ENCODE data around the gene EPS15.

DNA sequence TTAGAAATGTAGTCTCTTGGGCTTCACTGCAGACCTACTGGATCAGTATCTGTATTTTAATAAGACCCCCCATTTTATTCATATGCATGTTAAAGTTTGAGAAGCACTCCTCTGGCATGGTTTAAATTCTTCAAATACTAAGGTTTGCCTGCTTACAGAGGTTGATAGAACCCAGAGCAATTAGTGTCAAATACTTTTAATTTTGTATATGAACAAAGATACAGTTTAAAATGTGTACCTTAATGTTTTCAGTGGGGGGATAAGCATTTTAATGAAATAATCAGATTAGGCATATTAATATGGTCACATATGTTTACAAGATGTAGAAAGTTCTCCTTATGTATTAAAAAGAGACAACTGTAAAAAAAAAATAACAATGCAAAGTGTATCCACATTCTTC lies 40.4 kb upstream of the EPS15 start:
- no peak for TF ChIP-seq POLR2A (IDR thresholded peaks at IDR 0.05)
- TF ChIP-seq POLR2AphosphoS5 (IDR thresholded peaks at IDR 0.05), result no peak
- TF ChIP-seq, protein P1, sequence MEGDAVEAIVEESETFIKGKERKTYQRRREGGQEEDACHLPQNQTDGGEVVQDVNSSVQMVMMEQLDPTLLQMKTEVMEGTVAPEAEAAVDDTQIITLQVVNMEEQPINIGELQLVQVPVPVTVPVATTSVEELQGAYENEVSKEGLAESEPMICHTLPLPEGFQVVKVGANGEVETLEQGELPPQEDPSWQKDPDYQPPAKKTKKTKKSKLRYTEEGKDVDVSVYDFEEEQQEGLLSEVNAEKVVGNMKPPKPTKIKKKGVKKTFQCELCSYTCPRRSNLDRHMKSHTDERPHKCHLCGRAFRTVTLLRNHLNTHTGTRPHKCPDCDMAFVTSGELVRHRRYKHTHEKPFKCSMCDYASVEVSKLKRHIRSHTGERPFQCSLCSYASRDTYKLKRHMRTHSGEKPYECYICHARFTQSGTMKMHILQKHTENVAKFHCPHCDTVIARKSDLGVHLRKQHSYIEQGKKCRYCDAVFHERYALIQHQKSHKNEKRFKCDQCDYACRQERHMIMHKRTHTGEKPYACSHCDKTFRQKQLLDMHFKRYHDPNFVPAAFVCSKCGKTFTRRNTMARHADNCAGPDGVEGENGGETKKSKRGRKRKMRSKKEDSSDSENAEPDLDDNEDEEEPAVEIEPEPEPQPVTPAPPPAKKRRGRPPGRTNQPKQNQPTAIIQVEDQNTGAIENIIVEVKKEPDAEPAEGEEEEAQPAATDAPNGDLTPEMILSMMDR (IDR thresholded peaks at IDR 0.05), result no peak

Data from stomach (tissue), 4 donors.